Subcutaneous abdominal adipose tissue (tissue), 5 donors: Measurements from ENCODE around the gene LARGE1.

Experiments used
- H3K27ac ChIP-seq: one replicate; pipeline ENCODE4 v1.7.0; 2013; ENCODE audit warnings: low read depth, mild to moderate bottlenecking, inconsistent platforms, low read length, moderate library complexity
- H3K27me3 ChIP-seq, 5 donors: one replicate each; pipeline ENCODE4 v1.7.0; 2013; ENCODE audit warnings: low read length in 5 of 5, inconsistent platforms in 1 of 5; ENCODE audit not compliant: control insufficient read depth in 5 of 5, insufficient read depth in 4 of 5
- H3K36me3 ChIP-seq, 5 donors: one replicate each; pipeline ENCODE4 v1.7.0; 2013; ENCODE audit warnings: low read length in 5 of 5; ENCODE audit not compliant: control insufficient read depth in 5 of 5, insufficient read depth in 5 of 5
- H3K4me1 ChIP-seq, 5 donors: one replicate each; pipeline ENCODE4 v1.7.0; 2013; ENCODE audit warnings: low read length in 5 of 5, mild to moderate bottlenecking in 3 of 5, moderate library complexity in 1 of 5; ENCODE audit not compliant: control insufficient read depth in 5 of 5, insufficient read depth in 5 of 5
- H3K4me3 ChIP-seq, 5 donors: one replicate each; pipeline ENCODE4 v1.7.0; 2013; ENCODE audit warnings: low read length in 5 of 5, low read depth in 1 of 5
- H3K9ac ChIP-seq, 5 donors: one replicate each; pipeline ENCODE4 v1.7.0; 2013; ENCODE audit warnings: low read length in 5 of 5, mild to moderate bottlenecking in 4 of 5, moderate library complexity in 3 of 5
- H3K9me3 ChIP-seq, 5 donors: one replicate each; pipeline ENCODE4 v1.7.0; 2013; ENCODE audit warnings: low read length in 5 of 5; ENCODE audit not compliant: control insufficient read depth in 5 of 5
- donor health status: healthy.
- donor health status: healthy.
- donor health status: healthy.
- donor health status: healthy.
- donor health status: healthy.

LARGE1 gene

DNA sequence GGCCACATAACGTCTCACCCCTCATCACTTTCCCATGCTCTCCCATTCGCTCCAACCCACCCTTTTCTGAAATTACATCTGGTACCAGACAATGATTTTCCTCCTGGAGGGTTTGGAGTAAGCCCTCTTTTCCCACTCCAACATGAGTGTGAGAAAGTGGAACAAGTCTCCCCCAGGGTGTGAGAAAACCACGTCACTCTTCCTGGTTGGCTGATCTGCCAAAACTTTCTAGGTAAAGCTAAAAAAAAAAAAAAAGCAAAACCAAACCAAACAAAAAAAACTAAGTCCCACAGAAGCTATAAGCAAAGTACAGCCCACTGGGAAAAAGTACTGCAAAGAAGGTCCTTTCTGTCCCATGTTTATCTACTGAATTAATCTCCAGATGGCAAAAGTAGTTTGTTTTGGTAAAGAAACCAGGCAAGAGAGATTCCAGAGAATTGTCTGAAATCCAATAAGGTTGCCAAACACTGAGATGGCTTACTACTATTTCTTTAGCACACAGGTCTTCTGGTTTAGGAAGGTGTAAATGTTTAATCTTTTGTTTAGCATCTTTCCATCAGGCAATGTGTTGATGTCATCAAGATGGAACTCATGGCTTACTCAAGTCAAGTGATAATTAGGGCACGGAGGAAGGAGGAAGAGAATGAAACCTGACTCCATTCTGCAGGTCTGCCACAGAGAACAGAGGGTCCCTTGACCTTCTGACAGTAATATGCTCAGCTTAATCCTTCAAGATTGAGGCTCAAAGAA lies 395.6 kb downstream of the LARGE1 start:
- H3K4me3 ChIP-seq = no peak overlapping the region
- no peaks in the 10 kb centered on the region for H3K27me3 ChIP-seq
- H3K36me3 ChIP-seq = no peaks in the 10 kb centered on the region
- no peak overlapping the region for H3K9ac ChIP-seq
- peaks cover 0 to 6% (median 5%) of the 10 kb centered on the region in 5 donors for H3K9me3 ChIP-seq
- no peak overlapping the region for H3K27ac ChIP-seq
- H3K4me1 ChIP-seq = peaks cover 0 to 36% (median 3%) of the 10 kb centered on the region in 5 donors

DNA sequence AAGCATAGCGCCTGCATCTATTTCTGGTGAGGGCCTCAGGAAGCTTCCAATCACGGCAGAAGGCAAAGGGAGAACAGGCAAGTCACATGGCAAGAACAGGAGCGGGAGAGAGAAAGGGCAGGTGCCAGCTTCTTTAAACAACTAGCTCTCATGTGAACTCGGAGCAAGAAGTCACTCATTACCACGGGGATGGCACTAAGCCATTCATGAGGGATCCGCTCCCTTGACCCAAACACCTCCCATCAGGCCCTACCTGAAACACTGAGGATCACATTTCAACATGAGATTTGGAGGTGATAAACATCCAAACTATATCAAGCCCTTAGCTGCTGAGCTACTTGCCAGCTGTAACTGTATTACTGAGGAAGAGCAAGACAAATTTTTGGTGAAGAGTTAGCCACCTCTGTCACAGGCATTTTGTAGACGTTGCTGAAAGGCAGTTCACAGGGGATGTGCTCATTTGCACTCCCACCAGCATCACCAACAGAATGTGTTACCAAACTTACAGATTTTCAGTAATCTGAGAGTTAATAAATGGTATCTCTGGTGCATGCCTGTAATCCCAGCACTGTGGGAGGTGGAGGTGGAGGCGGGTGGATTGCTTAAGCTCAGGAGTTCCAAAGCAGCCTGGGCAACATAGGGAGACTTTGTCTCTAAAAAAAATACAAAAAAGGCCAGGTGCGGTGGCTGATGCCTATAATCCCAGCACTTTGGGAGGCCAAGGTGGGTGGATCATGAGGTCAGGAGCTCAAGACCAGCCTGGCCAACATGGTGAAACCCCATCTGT lies 398.2 kb downstream of the LARGE1 start:
- H3K27ac ChIP-seq = no peak overlapping the region
- no peaks in the 10 kb centered on the region for H3K36me3 ChIP-seq
- peaks cover 0 to 29% (median 4%) of the 10 kb centered on the region in 5 donors for H3K4me1 ChIP-seq
- no peak overlapping the region for H3K9ac ChIP-seq
- peaks cover 0 to 6% (median 5%) of the 10 kb centered on the region in 5 donors for H3K9me3 ChIP-seq
- no peaks in the 10 kb centered on the region for H3K27me3 ChIP-seq
- H3K4me3 ChIP-seq = no peak overlapping the region

GRCh38 chr22:33520904-33521780 lies 399.1 kb downstream of the LARGE1 start:
- Histone ChIP-seq H3K9me3 (peaks cover 0 to 6% (median 5%) of the 10 kb centered on the region in 5 donors), H3K27ac (no peak overlapping the region)

GRCh38 chr22:33519974-33520903 lies 400.0 kb downstream of the LARGE1 start:
- Histone ChIP-seq H3K9me3 (peaks cover 0 to 6% (median 5%) of the 10 kb centered on the region in 5 donors), H3K4me1 (peaks cover 0 to 25% (median 4%) of the 10 kb centered on the region in 5 donors), H3K27me3 (no peaks in the 10 kb centered on the region), H3K36me3 (no peaks in the 10 kb centered on the region), H3K9ac (no peak overlapping the region), H3K27ac (no peak overlapping the region), H3K4me3 (no peak overlapping the region)

More at GRCh38 chr22:33520904-33521780, 399.1 kb downstream of the LARGE1 start:
- Histone ChIP-seq H3K4me3 (no peak overlapping the region), H3K4me1 (peaks cover 0 to 25% (median 4%) of the 10 kb centered on the region in 5 donors), H3K36me3 (no peaks in the 10 kb centered on the region), H3K27me3 (no peaks in the 10 kb centered on the region), H3K9ac (no peak overlapping the region)

DNA sequence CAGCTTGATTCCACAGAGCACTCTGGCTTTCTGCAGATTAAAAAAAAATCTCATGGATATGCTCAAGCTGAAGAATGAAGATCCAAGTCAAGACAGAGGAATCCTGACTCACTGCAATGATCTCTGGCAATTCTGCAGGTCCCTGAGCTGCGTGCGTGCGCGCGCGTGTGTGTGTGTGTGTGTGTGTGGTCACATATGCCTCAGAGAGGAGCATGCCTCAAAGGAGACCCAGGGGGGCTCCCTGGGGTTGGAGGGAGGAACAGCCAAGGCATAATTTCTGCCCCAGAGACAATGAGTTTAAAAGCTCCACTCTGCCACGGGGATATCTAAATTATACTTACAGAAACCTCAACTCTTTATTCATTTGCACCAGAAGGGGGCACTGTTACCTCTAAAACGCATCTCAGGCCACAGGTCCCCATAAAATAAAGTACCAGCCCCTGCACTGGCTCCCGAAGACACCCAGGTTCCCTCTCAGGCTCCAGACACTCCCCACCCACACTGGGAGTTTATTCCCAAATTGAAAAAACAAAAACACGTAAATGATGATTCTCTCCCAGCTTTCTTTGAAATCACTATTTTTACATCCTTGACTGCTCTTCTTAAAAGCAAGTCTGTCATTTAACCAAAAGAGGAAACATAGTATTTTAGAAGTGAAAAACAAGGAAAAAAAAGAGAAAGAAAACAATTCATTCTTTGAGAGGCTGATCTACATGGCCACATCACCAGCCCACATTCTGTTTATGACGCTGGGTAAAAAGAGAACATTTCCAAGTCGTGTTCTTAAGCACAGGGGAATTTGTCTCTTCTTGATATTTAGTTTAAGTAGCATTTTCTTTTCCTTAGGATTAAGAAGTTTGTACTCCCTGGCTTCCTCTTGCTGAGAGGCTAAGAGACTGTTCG lies 401.0 kb downstream of the LARGE1 start:
- Histone ChIP-seq H3K9me3 (peaks cover 0 to 6% (median 5%) of the 10 kb centered on the region in 5 donors), H3K9ac (no peak overlapping the region), H3K27ac (no peak overlapping the region), H3K4me1 (peaks cover 0 to 17% (median 4%) of the 10 kb centered on the region in 5 donors), H3K4me3 (no peak overlapping the region), H3K36me3 (no peaks in the 10 kb centered on the region), H3K27me3 (no peaks in the 10 kb centered on the region)

GRCh38 chr22:33518405-33518804 lies 401.9 kb downstream of the LARGE1 start:
- Histone ChIP-seq H3K9ac (no peak overlapping the region), H3K4me1 (peaks cover 0 to 14% (median 4%) of the 10 kb centered on the region in 5 donors), H3K4me3 (no peak overlapping the region), H3K27ac (no peak overlapping the region), H3K27me3 (no peaks in the 10 kb centered on the region), H3K9me3 (peaks cover 0 to 6% (median 5%) of the 10 kb centered on the region in 5 donors), H3K36me3 (no peaks in the 10 kb centered on the region)

DNA sequence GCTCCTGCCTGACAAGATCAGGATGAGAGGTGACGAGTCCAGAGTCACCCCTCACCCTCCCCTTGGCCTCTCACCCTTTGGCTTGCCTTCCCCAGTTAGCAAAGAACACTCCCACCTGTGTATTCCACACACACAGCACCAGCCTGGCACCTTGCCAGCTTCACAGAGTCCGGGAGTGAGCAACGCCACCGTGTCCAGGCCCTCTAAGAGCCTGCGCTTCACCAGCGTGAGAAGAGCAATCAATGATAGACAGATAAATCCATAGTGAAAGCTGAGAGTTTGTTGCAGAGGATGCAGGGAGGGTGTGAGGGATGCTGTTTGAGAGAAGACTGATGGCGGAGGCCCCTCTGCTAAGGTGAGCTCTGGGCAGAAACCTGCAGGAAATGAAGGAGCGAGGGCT lies 404.5 kb downstream of the LARGE1 start:
- Histone ChIP-seq H3K9ac (no peak overlapping the region), H3K27me3 (no peaks in the 10 kb centered on the region), H3K27ac (no peak overlapping the region), H3K9me3 (no peaks in the 10 kb centered on the region), H3K4me1 (peaks cover 0 to 16% (median 7%) of the 10 kb centered on the region in 5 donors), H3K36me3 (no peaks in the 10 kb centered on the region), H3K4me3 (no peak overlapping the region)

GRCh38 chr22:33513388-33514338 lies 406.6 kb downstream of the LARGE1 start:
- no peaks in the 10 kb centered on the region for H3K27me3 ChIP-seq

More at GRCh38 chr22:33513388-33514338, 406.6 kb downstream of the LARGE1 start:
- Histone ChIP-seq H3K36me3 (no peaks in the 10 kb centered on the region), H3K4me3 (no peak overlapping the region), H3K27ac (no peak overlapping the region), H3K4me1 (peaks cover 0 to 10% (median 3%) of the 10 kb centered on the region in 5 donors), H3K9ac (no peak overlapping the region), H3K9me3 (no peaks in the 10 kb centered on the region)
